ENCODE results near the gene SCAPER.

DNA sequence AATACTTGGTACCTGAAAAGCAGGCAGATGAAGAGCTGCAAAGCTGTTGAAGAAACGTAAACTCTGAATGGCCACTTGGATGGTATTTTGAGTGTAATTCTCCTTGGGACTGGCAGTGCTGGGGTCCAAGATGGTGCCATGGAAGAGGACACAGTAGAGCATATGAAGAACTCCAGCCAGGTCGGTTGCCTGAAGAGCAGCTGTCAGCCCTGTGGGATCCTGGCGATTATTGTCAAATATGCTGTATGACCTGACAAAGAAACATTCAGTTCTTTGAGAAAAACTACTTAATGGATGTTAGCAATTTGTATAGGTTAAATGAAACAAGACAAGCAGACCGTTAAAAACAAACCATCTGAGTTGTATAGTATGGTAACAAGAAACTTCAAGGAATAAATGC, 523.8 kb downstream of the SCAPER start:
- no peak for TF ChIP-seq CTCF (conservative IDR thresholded peaks at IDR 0.05; ENCODE audit: low read depth, low read length)
- no peak for TF ChIP-seq MAFK (IDR thresholded peaks at IDR 0.05; ENCODE audit: low read depth, low read length)
- no peak for TF ChIP-seq POLR2A (IDR thresholded peaks at IDR 0.05; ENCODE audit: low read depth, low read length)
- TF ChIP-seq SMC3 (IDR thresholded peaks at IDR 0.05; ENCODE audit: low read depth, low read length), result no peak
- no peak for TF ChIP-seq ELK1 (IDR thresholded peaks at IDR 0.05; ENCODE audit: borderline replicate concordance, low read depth, low read length)
- TF ChIP-seq RAD21 (IDR thresholded peaks at IDR 0.05; ENCODE audit: low read length), result no peak
- TF ChIP-seq CEBPB (IDR thresholded peaks at IDR 0.05; ENCODE audit: low read depth, low read length), result no peak
- TF ChIP-seq CHD1 (IDR thresholded peaks at IDR 0.05; ENCODE audit: low read depth, low read length), result no peak
- TF ChIP-seq RCOR1 (IDR thresholded peaks at IDR 0.05; ENCODE audit: insufficient replicate concordance, low read length), result no peak
- no peak for TF ChIP-seq MAZ (IDR thresholded peaks at IDR 0.05; ENCODE audit: borderline replicate concordance, low read depth, low read length)
- no peak for TF ChIP-seq RFX5 (IDR thresholded peaks at IDR 0.05; ENCODE audit: low read depth, low read length)
- TF ChIP-seq MXI1 (IDR thresholded peaks at IDR 0.05; ENCODE audit: borderline replicate concordance, low read depth, low read length), result no peak
